Neutrophil (primary cell): ENCODE data around the gene KRT39.

Source experiments
- H3K27ac ChIP-seq: fragments of 200-600 bp; sonication (generic); 2 replicates; pipeline ENCODE4 v1.5.1; 2016; ENCODE audit warnings: mild to moderate bottlenecking, moderate library complexity
- H3K27me3 ChIP-seq: fragments of 200-600 bp; sonication (generic); 2 replicates; pipeline ENCODE4 v1.6.0; 2016; ENCODE audit warnings: mild to moderate bottlenecking
- H3K36me3 ChIP-seq: fragments of 200-600 bp; sonication (generic); 2 replicates; pipeline ENCODE4 v1.5.1; 2017
- H3K4me1 ChIP-seq, 2 experiments: fragments of 200-600 bp in 1 of 2; sonication (generic) in 1 of 2; 1 replicate in 1 of 2; 2 replicates in 1 of 2; pipeline versions ENCODE4 v1.5.1 to v1.6.1; 2013 to 2016; ENCODE audit warnings: low read depth in 1 of 2, low read length in 1 of 2, mild to moderate bottlenecking in 1 of 2, moderate library complexity in 1 of 2; ENCODE audit not compliant: control insufficient read depth in 1 of 2, insufficient read depth in 1 of 2
- H3K4me3 ChIP-seq, 2 experiments: fragments of 200-600 bp in 1 of 2; sonication (generic) in 1 of 2; 1 replicate in 1 of 2; 2 replicates in 1 of 2; pipeline ENCODE4 v1.5.1; 2013 to 2016; ENCODE audit warnings: low read depth in 1 of 2, low read length in 1 of 2, mild to moderate bottlenecking in 1 of 2, moderate library complexity in 1 of 2
- H3K9me3 ChIP-seq: fragments of 200-600 bp; sonication (generic); 2 replicates; pipeline ENCODE4 v1.5.1; 2016
- TF ChIP-seq, protein P1 (sequence below): fragments of 200-600 bp; sonication (generic); IDR thresholded peaks from 2 replicates; pipeline ENCODE4 v1.5.1; 2016; ENCODE audit warnings: antibody characterized with exemption

Gene KRT39

GRCh38 chr17:40993839-40994238 lies 27.1 kb upstream of the KRT39 start, which contains the start of gene KRTAP3-3:
KRTAP3-3 (minus strand) TSS chr17:40994164; CDS start chr17:40994097, 67 bp downstream.
- Histone ChIP-seq H3K27ac (no peak within 1 kb of the TSS), H3K4me1 (no peaks in the 10 kb centered on the region), H3K4me3 (no peak within 1 kb of the TSS), H3K9me3 (no peaks in the 10 kb centered on the region), H3K36me3 (no peaks in the 10 kb centered on the region), H3K27me3 (peaks cover 47% of the 10 kb centered on the region)
- TF ChIP-seq, protein P1, sequence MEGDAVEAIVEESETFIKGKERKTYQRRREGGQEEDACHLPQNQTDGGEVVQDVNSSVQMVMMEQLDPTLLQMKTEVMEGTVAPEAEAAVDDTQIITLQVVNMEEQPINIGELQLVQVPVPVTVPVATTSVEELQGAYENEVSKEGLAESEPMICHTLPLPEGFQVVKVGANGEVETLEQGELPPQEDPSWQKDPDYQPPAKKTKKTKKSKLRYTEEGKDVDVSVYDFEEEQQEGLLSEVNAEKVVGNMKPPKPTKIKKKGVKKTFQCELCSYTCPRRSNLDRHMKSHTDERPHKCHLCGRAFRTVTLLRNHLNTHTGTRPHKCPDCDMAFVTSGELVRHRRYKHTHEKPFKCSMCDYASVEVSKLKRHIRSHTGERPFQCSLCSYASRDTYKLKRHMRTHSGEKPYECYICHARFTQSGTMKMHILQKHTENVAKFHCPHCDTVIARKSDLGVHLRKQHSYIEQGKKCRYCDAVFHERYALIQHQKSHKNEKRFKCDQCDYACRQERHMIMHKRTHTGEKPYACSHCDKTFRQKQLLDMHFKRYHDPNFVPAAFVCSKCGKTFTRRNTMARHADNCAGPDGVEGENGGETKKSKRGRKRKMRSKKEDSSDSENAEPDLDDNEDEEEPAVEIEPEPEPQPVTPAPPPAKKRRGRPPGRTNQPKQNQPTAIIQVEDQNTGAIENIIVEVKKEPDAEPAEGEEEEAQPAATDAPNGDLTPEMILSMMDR, result no peak

GRCh38 chr17:40993084-40993483 lies 26.3 kb upstream of the KRT39 start:
- Histone ChIP-seq H3K27me3 (peaks cover 42% of the 10 kb centered on the region), H3K4me3 (no peak overlapping the region), H3K9me3 (no peaks in the 10 kb centered on the region), H3K27ac (no peak overlapping the region), H3K36me3 (no peaks in the 10 kb centered on the region), H3K4me1 (peaks cover 0 to 1% of the 10 kb centered on the region in 2 experiments)
- TF ChIP-seq, protein P1, result no peak

DNA sequence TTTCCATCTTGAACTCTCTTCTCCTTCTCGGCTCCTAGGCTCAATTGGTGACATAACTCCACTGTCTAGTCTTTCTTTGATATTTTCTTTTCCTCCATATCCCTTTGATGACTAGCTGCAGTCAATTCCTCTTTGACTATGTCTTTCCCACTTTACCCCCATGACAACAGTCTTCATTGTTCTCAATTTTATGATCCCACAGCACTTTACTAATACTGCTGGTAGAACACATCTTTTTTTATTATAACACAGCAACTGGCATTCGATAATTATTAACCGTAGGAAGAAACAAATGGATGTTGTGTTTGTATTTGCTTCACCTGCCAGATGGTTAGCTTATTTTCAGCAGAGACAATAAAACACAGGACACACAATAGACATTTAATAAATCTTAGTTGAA lies 25.9 kb upstream of the KRT39 start:
- TF ChIP-seq, protein P1, result no peak
- peaks cover 37% of the 10 kb centered on the region for H3K27me3 ChIP-seq
- no peaks in the 10 kb centered on the region for H3K36me3 ChIP-seq
- H3K4me1 ChIP-seq, result peaks cover 0 to 5% of the 10 kb centered on the region in 2 experiments
- no peaks in the 10 kb centered on the region for H3K9me3 ChIP-seq
- H3K4me3 ChIP-seq, result no peak overlapping the region
- no peak overlapping the region for H3K27ac ChIP-seq

- Histone ChIP-seq H3K27me3 (peaks cover 38% of the 10 kb centered on the region), H3K4me3 (no peak overlapping the region), H3K4me1 (peaks cover 5 to 14% of the 10 kb centered on the region in 2 experiments), H3K27ac (peak overlapping the region; percentile 64), H3K36me3 (no peaks in the 10 kb centered on the region), H3K9me3 (no peaks in the 10 kb centered on the region)
- TF ChIP-seq, protein P1, result no peak
These were observed 20.2 kb upstream of the KRT39 start for GRCh38 chr17:40986920-40987319.

- no peaks in the 10 kb centered on the region for H3K9me3 ChIP-seq
- TF ChIP-seq, protein P1, result no peak
- no peak within 1 kb of the TSS for H3K4me3 ChIP-seq
- H3K27me3 ChIP-seq, result peaks cover 53% of the 10 kb centered on the region
- peaks cover 5 to 14% of the 10 kb centered on the region in 2 experiments for H3K4me1 ChIP-seq
- no peak within 1 kb of the TSS for H3K27ac ChIP-seq
- H3K36me3 ChIP-seq, result no peaks in the 10 kb centered on the region
These were observed 17.5 kb upstream of the KRT39 start, which contains the start of gene KRT40 for GRCh38 chr17:40984226-40984625. KRT40 (minus strand) TSS chr17:40984326; CDS start chr17:40984273, 53 bp downstream.
